HL-60 (cell line): ENCODE results near the gene TBL1XR1.

Source experiments
- GABPA ChIP-seq: IDR thresholded peaks from 2 replicates; pipeline ENCODE4 v1.6.1; 2012; ENCODE audit warnings: low read depth
- REST ChIP-seq: IDR thresholded peaks from 2 replicates; pipeline ENCODE4 v1.6.1; 2012; ENCODE audit warnings: low read depth; ENCODE audit not compliant: insufficient replicate concordance
- TF ChIP-seq, protein P1 (sequence below): IDR thresholded peaks from one replicate; pipeline ENCODE4 v1.5.1; 2011; ENCODE audit warnings: low read length, control low read depth, inconsistent platforms; ENCODE audit not compliant: insufficient read depth

- TF ChIP-seq, protein P1, sequence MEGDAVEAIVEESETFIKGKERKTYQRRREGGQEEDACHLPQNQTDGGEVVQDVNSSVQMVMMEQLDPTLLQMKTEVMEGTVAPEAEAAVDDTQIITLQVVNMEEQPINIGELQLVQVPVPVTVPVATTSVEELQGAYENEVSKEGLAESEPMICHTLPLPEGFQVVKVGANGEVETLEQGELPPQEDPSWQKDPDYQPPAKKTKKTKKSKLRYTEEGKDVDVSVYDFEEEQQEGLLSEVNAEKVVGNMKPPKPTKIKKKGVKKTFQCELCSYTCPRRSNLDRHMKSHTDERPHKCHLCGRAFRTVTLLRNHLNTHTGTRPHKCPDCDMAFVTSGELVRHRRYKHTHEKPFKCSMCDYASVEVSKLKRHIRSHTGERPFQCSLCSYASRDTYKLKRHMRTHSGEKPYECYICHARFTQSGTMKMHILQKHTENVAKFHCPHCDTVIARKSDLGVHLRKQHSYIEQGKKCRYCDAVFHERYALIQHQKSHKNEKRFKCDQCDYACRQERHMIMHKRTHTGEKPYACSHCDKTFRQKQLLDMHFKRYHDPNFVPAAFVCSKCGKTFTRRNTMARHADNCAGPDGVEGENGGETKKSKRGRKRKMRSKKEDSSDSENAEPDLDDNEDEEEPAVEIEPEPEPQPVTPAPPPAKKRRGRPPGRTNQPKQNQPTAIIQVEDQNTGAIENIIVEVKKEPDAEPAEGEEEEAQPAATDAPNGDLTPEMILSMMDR: no peak
- TF ChIP-seq GABPA: no peak
- TF ChIP-seq REST: no peak
These were observed 86.4 kb downstream of the TBL1XR1 start for GRCh38 chr3:177110895-177111294.
